Skeletal muscle satellite cell (primary cell): ENCODE results near the gene GOLGA2.
"Not testable (repeated sequence)": the region's sequence is repeated elsewhere in the genome, so short reads cannot be mapped to it uniquely, and the experiment has no call there.

Experiments
- H3K27me3 ChIP-seq: 2 replicates; pipeline ENCODE4 v1.7.0; 2013; ENCODE audit warnings: low read length; ENCODE audit not compliant: control insufficient read depth, insufficient read depth
- H3K36me3 ChIP-seq: 2 replicates; pipeline ENCODE4 v1.7.0; 2013; ENCODE audit warnings: mild to moderate bottlenecking, control low read depth, low read length; ENCODE audit not compliant: insufficient read depth
- H3K4me1 ChIP-seq: 2 replicates; pipeline ENCODE4 v1.7.0; 2013; ENCODE audit warnings: low read length; ENCODE audit not compliant: control insufficient read depth, insufficient read depth
- H3K4me2 ChIP-seq: 2 replicates; pipeline ENCODE4 v1.7.0; 2013; ENCODE audit warnings: mild to moderate bottlenecking, low read length
- H3K4me3 ChIP-seq: 2 replicates; pipeline ENCODE4 v1.7.0; 2013; ENCODE audit warnings: low read length
- H3K9ac ChIP-seq: 2 replicates; pipeline ENCODE4 v1.7.0; 2013; ENCODE audit warnings: mild to moderate bottlenecking, low read depth, low read length, moderate library complexity
- H3K9me3 ChIP-seq: replicated peaks from 2 replicates; pipeline ENCODE4 v1.7.0; 2013; ENCODE audit warnings: mild to moderate bottlenecking, control low read depth, low read length

GOLGA2 gene

DNA sequence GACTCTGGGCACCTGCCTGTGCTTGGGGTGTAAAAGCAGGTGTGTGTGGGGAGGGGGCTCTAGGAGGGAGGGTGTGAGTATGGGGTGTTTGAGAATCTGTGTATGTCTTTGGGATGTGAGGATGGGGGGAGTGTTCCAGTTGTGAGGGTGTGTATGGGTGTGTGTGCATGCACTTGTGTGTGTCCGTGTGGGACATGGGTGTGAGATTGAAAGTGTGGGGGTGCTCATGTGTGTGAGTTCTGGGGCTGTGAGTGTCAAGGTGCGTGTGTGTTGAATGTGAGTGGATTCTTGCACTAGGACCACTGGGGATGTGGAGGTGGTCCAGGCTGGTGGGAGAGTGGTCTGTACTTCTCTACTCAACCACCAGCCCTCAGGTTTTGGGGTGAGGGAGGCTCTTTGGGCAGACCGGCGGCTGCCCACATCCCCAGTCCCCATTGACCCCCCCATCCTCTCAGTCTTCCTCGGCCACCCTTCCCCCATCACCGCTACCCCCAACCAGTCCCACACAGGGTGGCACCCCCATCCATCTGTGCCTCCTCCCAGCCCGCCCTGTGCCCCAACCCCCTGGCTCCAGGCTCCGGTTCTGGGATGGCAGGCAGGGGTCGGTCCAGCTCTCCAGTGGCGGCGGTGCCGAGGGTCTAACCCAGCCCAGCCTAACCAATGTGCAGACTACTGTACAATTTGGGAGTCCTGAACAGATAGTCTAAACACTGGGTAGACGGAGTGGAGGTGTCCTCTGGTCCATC, 31.5 kb downstream of the GOLGA2 start:
- H3K4me3 ChIP-seq, result no peak overlapping the region

DNA sequence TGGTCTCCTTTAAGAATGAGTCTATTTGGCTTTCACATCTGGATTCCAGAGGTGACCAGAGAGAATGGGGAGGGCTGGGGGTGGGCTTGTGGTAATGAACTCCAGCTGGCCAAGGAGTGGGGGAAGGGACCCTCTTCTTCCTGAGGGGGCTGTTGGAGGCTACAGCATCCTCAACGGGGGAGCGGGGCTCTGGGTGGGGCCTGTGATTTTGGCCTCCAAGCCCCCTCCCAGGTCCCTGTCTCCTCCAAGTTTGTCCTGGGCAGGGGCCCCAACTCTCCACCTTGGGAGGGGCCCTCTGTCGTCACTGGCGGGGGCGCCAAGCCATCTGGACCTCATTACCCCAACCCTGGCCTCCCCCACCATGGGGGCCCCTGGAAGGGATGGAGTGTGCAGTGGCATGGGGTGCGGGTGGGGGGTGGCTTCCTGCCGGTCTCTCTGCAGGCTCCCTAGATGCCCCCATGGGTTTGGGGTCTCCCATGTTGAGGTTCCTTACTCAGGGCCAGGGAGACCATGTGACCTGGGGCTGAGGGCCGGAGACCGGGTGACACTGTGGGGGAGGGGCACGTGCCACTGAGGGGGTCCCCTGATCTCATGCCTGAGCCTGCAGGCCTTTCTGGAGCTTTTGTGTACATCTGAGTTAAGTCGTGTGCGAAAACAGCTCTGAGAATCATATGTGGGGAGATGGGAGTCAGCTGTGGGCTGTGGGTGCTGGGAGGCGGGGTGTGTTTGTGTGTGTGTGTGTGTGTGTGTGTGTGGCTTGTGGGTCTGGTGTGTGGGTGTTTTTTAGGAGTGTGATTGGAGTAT, 32.4 kb downstream of the GOLGA2 start:
- Histone ChIP-seq H3K27me3 (peaks cover 3% of the 10 kb centered on the region), H3K4me3 (no peak overlapping the region)

More for the DNA sequence above, 31.5 kb downstream of the GOLGA2 start:
- H3K4me1 ChIP-seq, result peaks cover 7% of the 10 kb centered on the region
- no peaks in the 10 kb centered on the region for H3K36me3 ChIP-seq
- H3K27me3 ChIP-seq, result no peaks in the 10 kb centered on the region
- no peak overlapping the region for H3K9ac ChIP-seq
- no peak overlapping the region for H3K4me2 ChIP-seq
- no peaks in the 10 kb centered on the region for H3K9me3 ChIP-seq

DNA sequence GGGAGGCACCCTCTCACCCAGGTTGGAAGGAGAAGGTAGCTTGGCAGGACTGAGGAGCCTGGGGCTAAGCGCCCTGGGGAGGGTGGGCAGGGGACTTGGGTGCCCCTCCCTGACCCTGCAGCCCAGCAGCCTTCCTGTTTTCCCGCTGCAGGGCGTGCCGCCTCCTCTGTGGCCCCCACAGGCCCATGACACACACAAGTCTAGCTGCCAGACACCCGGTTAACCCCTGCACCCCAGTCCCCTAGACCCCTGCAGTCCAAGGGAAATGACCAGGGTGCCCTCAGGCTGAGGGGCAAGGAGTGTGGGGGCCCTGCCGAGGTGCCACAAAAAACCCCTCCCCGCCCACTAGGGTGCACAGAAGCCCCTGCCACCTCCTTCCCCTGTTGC, 33.0 kb downstream of the GOLGA2 start:
- Histone ChIP-seq H3K27me3 (peaks cover 3% of the 10 kb centered on the region), H3K9me3 (no peaks in the 10 kb centered on the region), H3K4me2 (no peak overlapping the region), H3K36me3 (no peaks in the 10 kb centered on the region), H3K4me3 (no peak overlapping the region), H3K4me1 (peaks cover 7% of the 10 kb centered on the region), H3K9ac (no peak overlapping the region)

More for the DNA sequence above, 32.4 kb downstream of the GOLGA2 start:
- H3K4me2 ChIP-seq, result no peak overlapping the region
- peaks cover 7% of the 10 kb centered on the region for H3K4me1 ChIP-seq
- H3K9ac ChIP-seq, result no peak overlapping the region
- no peaks in the 10 kb centered on the region for H3K36me3 ChIP-seq
- H3K9me3 ChIP-seq, result no peaks in the 10 kb centered on the region

DNA sequence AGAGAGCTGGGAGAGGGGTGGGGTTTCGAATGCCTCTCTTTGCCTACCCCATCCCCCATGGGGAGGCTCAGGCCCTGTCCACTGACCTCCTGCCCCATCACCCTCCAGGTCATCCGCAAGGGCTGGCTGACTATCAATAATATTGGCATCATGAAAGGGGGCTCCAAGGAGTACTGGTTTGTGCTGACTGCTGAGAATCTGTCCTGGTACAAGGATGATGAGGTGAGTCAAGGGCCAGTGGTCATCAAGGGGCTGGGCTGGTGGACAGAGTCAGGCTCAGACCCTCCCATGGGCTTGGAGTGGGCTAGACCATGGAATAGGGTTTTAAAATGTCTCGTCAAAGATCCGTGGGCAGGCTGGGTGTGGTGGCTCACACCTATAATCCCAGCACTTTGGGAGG, 33.7 kb downstream of the GOLGA2 start:
- Histone ChIP-seq H3K4me3 (no peak overlapping the region), H3K4me1 (peaks cover 7% of the 10 kb centered on the region), H3K9me3 (no peaks in the 10 kb centered on the region), H3K4me2 (no peak overlapping the region), H3K27me3 (peaks cover 3% of the 10 kb centered on the region), H3K9ac (no peak overlapping the region), H3K36me3 (no peaks in the 10 kb centered on the region)

DNA sequence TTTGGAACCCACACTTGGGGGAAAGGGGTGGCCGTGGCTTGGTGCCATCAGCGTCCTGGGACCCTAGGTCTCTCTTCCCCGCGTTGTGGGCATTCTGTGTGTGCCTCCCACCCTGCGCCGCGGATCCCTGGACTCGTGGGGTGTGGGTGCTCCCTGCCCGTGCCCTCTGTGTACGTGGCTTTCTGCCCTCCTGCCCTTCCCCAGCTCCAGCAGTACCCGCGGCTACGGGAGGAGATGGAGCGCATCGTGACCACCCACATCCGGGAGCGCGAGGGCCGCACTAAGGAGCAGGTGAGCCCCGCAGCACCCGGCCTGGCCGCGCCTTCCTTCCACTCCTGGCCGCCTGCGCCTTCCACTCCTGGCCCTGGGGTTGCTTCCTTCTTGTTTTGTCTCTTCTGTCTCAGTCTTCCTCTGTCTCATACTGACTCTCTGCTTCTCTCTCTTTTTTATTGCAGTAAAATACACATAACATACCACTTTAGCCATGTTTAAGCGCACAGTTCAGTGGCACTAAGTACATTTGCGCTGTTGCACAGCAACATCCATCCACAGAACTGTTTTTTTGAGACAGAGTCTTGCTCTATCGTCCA, 41.9 kb downstream of the GOLGA2 start:
- Histone ChIP-seq H3K4me2 (no peak overlapping the region), H3K36me3 (no peaks in the 10 kb centered on the region), H3K27me3 (peaks cover 24% of the 10 kb centered on the region), H3K4me1 (no peaks in the 10 kb centered on the region), H3K4me3 (no peak overlapping the region), H3K9ac (no peak overlapping the region), H3K9me3 (no peaks in the 10 kb centered on the region)

DNA sequence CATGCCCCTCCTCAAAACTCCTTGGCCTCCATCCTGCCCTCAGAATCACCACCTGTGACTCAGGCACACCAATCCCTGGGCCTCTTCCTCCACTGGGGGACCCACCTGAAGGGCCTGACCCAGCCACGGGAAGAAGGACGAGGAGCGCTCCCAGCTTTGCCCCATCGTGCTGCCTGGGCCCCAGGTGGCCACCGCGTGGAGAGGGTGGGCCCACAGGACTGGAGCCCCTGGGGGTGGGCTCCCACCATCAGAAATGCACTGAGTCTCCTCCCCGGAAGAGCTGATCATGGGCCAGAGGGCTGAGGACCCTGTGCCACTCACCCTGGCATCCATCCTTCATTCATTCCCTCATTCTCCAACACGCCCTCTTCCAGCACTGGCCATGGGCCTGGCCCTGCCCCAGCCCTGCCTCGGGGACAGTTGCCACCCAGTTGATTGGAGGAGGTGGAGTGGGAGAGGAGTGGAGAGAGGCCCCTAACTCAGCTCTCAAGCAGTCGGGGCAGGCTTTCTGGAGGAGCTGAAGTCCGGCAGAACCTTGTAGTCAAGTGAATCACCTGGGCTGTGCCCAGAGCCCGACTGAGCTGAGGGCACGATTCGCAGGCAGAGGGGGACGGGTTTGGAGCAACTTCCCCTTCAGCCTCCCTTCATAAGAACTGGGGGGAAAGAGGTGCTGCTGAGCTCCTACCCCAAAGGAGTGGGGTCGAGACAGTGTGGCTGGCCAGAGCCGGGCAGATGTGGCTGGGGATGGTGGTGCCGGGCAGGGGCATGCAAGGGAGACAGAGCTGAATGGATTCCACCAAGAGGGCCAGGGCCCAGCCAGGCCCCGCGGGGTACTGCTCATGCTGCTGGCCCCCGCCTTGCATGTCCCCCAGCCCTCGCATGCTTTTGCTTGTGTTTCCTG, 43.0 kb downstream of the GOLGA2 start:
- Histone ChIP-seq H3K4me1 (no peaks in the 10 kb centered on the region), H3K4me3 (no peak overlapping the region), H3K27me3 (peaks cover 23% of the 10 kb centered on the region), H3K9me3 (no peaks in the 10 kb centered on the region), H3K4me2 (no peak overlapping the region), H3K36me3 (no peaks in the 10 kb centered on the region), H3K9ac (no peak overlapping the region)

DNA sequence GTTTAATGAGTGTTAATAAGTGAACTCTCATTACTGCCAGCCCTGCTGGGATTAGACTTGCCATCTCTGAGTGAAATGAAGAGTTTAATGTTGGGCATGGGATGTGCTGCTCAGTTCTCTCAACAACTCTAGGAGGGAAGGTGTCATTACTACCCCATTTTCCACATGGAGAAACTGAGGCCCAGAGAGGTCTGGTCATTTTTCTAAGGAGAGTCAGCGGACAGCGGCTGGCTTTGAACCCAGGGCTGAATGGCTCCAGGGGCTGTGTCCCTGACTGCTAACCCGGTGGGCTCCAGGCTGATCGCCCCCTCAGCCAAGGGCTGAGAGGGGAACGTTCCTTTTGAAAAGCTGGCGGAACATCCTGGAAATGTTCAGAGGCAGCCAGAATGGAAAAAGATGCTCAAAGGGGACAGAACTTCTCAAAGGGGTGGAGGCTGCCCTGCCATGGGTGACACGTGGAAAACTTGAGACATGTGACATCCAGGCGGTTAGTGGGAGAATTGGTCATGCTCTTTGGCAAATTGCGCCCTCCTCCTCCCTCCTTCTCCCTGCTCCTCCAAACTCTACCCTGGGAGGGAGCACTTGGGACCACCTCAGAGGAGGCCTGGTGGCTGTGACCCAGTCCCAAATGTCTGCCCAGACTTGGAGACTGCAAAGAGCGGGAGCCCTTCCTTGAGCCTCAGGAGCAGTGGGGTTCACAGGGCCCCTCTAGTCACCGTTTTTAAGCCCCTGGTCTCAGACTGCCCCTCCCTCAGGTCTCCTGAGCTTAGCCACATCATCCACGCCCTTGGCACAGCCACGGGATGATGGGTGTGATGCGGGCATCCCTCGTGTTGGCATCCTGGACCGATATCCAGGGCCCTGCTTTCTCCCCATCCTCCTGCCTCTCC, 43.9 kb downstream of the GOLGA2 start:
- Histone ChIP-seq H3K4me2 (no peak overlapping the region), H3K4me1 (no peaks in the 10 kb centered on the region), H3K27me3 (peaks cover 23% of the 10 kb centered on the region), H3K9ac (no peak overlapping the region), H3K36me3 (no peaks in the 10 kb centered on the region), H3K9me3 (no peaks in the 10 kb centered on the region), H3K4me3 (no peak overlapping the region)

DNA sequence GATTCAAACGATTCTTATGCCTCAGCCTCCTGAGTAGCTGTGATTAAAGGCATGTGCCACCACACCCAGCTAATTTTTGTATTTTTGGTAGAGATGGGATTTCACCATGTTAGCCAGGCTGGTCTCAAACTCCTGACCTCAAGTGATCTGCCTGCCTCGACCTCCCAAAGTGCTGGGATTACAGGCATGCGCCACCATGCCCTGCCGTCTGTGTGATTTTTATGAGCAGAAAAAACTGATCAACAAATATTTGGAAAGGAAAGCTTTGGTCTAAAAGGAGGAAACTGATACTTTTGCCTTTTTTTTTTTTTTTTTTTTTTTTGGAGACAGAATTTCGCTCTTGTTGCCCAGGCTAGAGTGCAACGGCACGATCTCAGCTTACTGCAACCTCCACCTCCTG, 44.9 kb downstream of the GOLGA2 start:
- H3K36me3 ChIP-seq, H3K4me2 ChIP-seq, H3K9ac ChIP-seq, H3K9me3 ChIP-seq, H3K4me1 ChIP-seq, H3K4me3 ChIP-seq: not testable (repeated sequence)
- H3K27me3 ChIP-seq, result peaks cover 28% of the 10 kb centered on the region

DNA sequence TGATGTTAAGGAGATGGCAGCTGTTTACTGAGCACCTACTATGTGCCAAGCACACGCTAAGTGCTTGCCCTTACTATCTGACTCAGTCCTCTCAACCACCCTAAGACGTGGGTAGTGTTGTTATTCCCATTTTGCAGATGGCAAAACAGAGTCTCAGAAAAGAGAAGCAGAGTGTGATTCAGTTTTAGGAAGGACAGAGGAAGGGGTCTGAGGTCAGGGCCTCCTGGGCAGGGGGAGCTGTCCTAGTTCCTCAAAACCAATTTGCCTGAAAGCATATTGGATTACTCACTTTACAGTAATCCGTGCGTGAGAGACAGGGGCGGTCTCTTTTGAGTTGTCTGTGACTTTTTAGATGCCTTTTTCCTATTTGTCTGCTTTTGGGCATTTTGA, 49.4 kb downstream of the GOLGA2 start:
- H3K4me3 ChIP-seq, result no peak overlapping the region
- H3K36me3 ChIP-seq, result no peaks in the 10 kb centered on the region
- H3K27me3 ChIP-seq, result peaks cover 20% of the 10 kb centered on the region
- H3K4me1 ChIP-seq, result no peaks in the 10 kb centered on the region
- H3K4me2 ChIP-seq, result no peak overlapping the region
- no peaks in the 10 kb centered on the region for H3K9me3 ChIP-seq
- no peak overlapping the region for H3K9ac ChIP-seq

DNA sequence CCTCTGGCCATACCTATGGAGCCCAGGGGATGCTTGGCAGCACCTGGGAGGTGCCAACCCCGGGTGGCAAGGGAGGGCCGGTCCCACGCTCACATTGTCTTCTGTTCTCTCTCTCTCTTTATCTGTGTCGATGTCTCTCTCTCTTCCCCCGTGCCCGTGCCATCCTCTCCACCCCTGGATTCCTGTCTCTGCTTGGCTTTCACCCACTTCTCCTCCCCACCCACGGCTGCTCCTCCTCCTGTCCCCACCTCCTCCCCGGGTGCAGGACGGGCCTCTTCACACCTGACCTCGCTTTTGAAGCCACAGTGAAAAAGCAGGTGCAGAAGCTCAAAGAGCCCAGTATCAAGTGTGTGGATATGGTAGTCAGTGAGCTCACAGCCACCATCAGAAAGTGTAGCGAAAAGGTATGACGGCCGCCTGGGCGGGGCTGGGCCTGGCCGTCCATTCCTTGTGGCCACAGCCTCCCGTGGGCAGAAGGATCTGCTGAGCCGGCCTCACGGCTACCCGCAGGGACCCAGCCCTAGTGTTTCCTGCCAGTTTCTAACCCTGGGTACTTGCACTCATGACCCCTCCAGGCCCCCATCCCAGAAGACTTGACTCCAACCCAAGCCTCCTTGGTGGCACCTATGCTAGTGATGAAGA, 49.9 kb downstream of the GOLGA2 start:
- Histone ChIP-seq H3K4me1 (no peaks in the 10 kb centered on the region), H3K9ac (no peak overlapping the region), H3K4me3 (no peak overlapping the region), H3K4me2 (no peak overlapping the region), H3K36me3 (no peaks in the 10 kb centered on the region), H3K27me3 (peaks cover 18% of the 10 kb centered on the region), H3K9me3 (no peaks in the 10 kb centered on the region)
